SU-DHL-6 (cell line): ENCODE measurements around the gene ESYT2.

ENCODE experiments used
- H2AFZ ChIP-seq: fragments of 200-600 bp; sonication (generic); 2 replicates; pipeline ENCODE4 v1.6.1; 2014; ENCODE audit warnings: low read depth, mild to moderate bottlenecking, moderate library complexity, mixed read lengths, antibody characterized with exemption, low read length; ENCODE audit not compliant: severe bottlenecking
- H3F3A ChIP-seq: fragments of 200-600 bp; shearing (Covaris generic); 2 replicates; pipeline ENCODE4 v1.6.0; 2016; ENCODE audit warnings: antibody characterized with exemption, mild to moderate bottlenecking; ENCODE audit not compliant: insufficient read depth
- H3K27ac ChIP-seq: fragments of 200-600 bp; sonication (generic); 2 replicates; pipeline ENCODE4 v1.5.1; 2016; ENCODE audit warnings: low read depth, mild to moderate bottlenecking, low read length, moderate library complexity, mixed read lengths
- H3K27me3 ChIP-seq: fragments of 200-600 bp; sonication (generic), shearing (Covaris generic); 2 replicates; pipeline ENCODE4 v1.6.0; 2014; ENCODE audit warnings: mild to moderate bottlenecking, low read length
- H3K36me3 ChIP-seq: fragments of 200-600 bp; sonication (generic); 2 replicates; pipeline ENCODE4 v1.6.1; 2014; ENCODE audit warnings: mild to moderate bottlenecking, low read length, mixed read lengths
- H3K4me2 ChIP-seq: fragments of 300-600, 200-600 bp; shearing (Covaris generic), sonication (generic); 2 replicates; pipeline ENCODE4 v1.6.0; 2014; ENCODE audit warnings: low read length, low read depth, mild to moderate bottlenecking; ENCODE audit not compliant: poor library complexity, severe bottlenecking
- H3K4me3 ChIP-seq: fragments of 200-600 bp; sonication (generic); 2 replicates; pipeline ENCODE4 v1.5.1; 2014; ENCODE audit warnings: antibody characterized with exemption, low read length, mild to moderate bottlenecking, mixed read lengths; ENCODE audit not compliant: insufficient read depth, poor library complexity, severe bottlenecking
- H3K79me2 ChIP-seq: fragments of 200-600 bp; sonication (generic); 2 replicates; pipeline ENCODE4 v1.6.1; 2014; ENCODE audit warnings: mild to moderate bottlenecking, low read length, moderate library complexity; ENCODE audit not compliant: insufficient read depth
- H3K9ac ChIP-seq: fragments of 200-600 bp; sonication (generic); 2 replicates; pipeline ENCODE4 v1.7.0; 2014; ENCODE audit warnings: mild to moderate bottlenecking, low read length
- H3K9me2 ChIP-seq: fragments of 200-600 bp; sonication (generic); replicated peaks from 2 replicates; pipeline ENCODE4 v1.6.1; 2014; ENCODE audit warnings: low read length; ENCODE audit not compliant: insufficient read depth
- H3K9me3 ChIP-seq: fragments of 200-600 bp; sonication (generic); 2 replicates; pipeline ENCODE4 v1.6.1; 2014; ENCODE audit warnings: low read length, mixed read lengths; ENCODE audit not compliant: insufficient read depth
- H4K20me1 ChIP-seq: fragments of 200-600 bp; sonication (generic); 2 replicates; pipeline ENCODE4 v1.6.1; 2014; ENCODE audit warnings: low read depth, mild to moderate bottlenecking, antibody characterized with exemption, low read length, moderate library complexity, mixed read lengths
- EZH2phosphoT487 ChIP-seq: fragments of 200-600 bp; sonication (generic), shearing (Covaris generic); conservative IDR thresholded peaks from 2 replicates; pipeline ENCODE4 v1.6.1; 2018; ENCODE audit warnings: mild to moderate bottlenecking, antibody characterized with exemption, low read length, moderate library complexity, mixed read lengths
- TF ChIP-seq, protein P1 (sequence below): fragments of 200-600 bp; sonication (generic); IDR thresholded peaks from one replicate; pipeline ENCODE4 v1.5.1; 2017; ENCODE audit warnings: antibody characterized with exemption, mild to moderate bottlenecking, low read length, moderate library complexity; ENCODE audit not compliant: insufficient read depth, poor library complexity, severe bottlenecking

ESYT2 gene

DNA sequence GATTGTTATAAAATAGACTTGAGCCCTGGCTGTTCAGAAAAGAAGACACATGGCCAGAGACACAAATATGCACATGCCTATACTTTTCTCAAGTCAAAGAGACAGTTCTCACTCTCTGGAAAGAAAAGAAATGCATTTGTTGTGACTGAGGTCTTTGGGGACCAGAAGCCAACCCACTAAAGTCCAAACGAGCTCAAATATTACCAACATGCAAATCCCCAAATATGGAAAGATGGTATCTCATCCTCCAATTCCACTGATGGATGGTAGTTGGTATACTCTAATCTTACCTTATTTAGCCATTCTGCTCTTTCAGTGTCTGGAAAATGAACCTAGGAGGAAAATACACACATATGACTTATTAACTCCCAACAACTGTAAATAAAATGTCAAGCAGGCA, 30.6 kb downstream of the ESYT2 start:
- no peaks in the 10 kb centered on the region for H4K20me1 ChIP-seq

DNA sequence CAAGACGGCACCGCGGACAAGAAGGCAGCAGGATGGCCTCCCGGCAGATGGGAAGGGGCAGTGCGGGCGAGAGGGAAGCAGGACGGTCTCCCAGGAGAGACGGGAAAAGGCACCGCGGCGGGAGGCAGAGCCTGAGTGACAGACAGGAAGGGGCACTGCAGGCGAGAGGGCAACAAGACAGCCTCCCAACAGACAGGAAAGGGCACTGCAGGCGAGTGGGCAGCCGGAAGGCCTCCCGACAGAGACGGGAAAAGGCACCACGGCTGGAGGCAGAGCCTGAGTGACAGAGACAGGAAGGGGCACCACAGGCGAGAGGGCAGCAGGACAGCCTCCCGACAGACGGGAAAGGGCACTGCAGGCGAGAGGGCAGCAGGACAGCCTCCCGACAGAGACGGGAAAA, 32.6 kb downstream of the ESYT2 start:
- Histone ChIP-seq H3K4me2 (no peak overlapping the region), H3K9me3 (no peaks in the 10 kb centered on the region), H4K20me1 (no peaks in the 10 kb centered on the region), H3K79me2 (peaks cover 3% of the 10 kb centered on the region; the same call in 1 of the 2 replicates), H3K27me3 (no peaks in the 10 kb centered on the region), H3K36me3 (no peaks in the 10 kb centered on the region), H3F3A (no peaks in the 10 kb centered on the region), H3K27ac (no peak overlapping the region), H3K9me2 (no peaks in the 10 kb centered on the region), H3K4me3 (no peak overlapping the region), H2AFZ (no peak overlapping the region), H3K9ac (no peak overlapping the region)
- no peak for TF ChIP-seq EZH2phosphoT487
- TF ChIP-seq, protein P1, sequence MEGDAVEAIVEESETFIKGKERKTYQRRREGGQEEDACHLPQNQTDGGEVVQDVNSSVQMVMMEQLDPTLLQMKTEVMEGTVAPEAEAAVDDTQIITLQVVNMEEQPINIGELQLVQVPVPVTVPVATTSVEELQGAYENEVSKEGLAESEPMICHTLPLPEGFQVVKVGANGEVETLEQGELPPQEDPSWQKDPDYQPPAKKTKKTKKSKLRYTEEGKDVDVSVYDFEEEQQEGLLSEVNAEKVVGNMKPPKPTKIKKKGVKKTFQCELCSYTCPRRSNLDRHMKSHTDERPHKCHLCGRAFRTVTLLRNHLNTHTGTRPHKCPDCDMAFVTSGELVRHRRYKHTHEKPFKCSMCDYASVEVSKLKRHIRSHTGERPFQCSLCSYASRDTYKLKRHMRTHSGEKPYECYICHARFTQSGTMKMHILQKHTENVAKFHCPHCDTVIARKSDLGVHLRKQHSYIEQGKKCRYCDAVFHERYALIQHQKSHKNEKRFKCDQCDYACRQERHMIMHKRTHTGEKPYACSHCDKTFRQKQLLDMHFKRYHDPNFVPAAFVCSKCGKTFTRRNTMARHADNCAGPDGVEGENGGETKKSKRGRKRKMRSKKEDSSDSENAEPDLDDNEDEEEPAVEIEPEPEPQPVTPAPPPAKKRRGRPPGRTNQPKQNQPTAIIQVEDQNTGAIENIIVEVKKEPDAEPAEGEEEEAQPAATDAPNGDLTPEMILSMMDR: no peak

More for the DNA sequence above, 30.6 kb downstream of the ESYT2 start:
- H2AFZ ChIP-seq: no peak overlapping the region
- H3K27ac ChIP-seq: no peak overlapping the region
- no peak for TF ChIP-seq EZH2phosphoT487
- TF ChIP-seq, protein P1: no peak
- H3K9me2 ChIP-seq: no peaks in the 10 kb centered on the region
- no peaks in the 10 kb centered on the region for H3K9me3 ChIP-seq
- H3K9ac ChIP-seq: no peak overlapping the region
- H3K4me2 ChIP-seq: no peak overlapping the region
- H3K4me3 ChIP-seq: no peak overlapping the region
- no peaks in the 10 kb centered on the region for H3F3A ChIP-seq
- H3K36me3 ChIP-seq: no peaks in the 10 kb centered on the region
- peaks cover 13% of the 10 kb centered on the region; the same call in 1 of the 2 replicates for H3K79me2 ChIP-seq
- no peaks in the 10 kb centered on the region for H3K27me3 ChIP-seq

- Histone ChIP-seq H2AFZ (no peak overlapping the region), H4K20me1 (no peaks in the 10 kb centered on the region), H3K79me2 (peaks cover 3% of the 10 kb centered on the region; the same call in 1 of the 2 replicates), H3K36me3 (no peaks in the 10 kb centered on the region), H3K9ac (no peak overlapping the region), H3K9me2 (no peaks in the 10 kb centered on the region), H3K4me3 (no peak overlapping the region), H3K4me2 (no peak overlapping the region), H3F3A (no peaks in the 10 kb centered on the region), H3K27ac (no peak overlapping the region), H3K27me3 (no peaks in the 10 kb centered on the region), H3K9me3 (no peaks in the 10 kb centered on the region)
- TF ChIP-seq EZH2phosphoT487: no peak
- TF ChIP-seq, protein P1: no peak
These were observed 34.0 kb downstream of the ESYT2 start for GRCh38 chr7:158795272-158795671.

GRCh38 chr7:158791107-158791506, 38.2 kb downstream of the ESYT2 start:
- H3K4me3 ChIP-seq: no peak overlapping the region
- H2AFZ ChIP-seq: no peak overlapping the region
- H3F3A ChIP-seq: no peaks in the 10 kb centered on the region
- H3K9ac ChIP-seq: no peak overlapping the region
- no peak overlapping the region for H3K27ac ChIP-seq
- H3K4me2 ChIP-seq: no peak overlapping the region
- TF ChIP-seq, protein P1: no peak
- no peak for TF ChIP-seq EZH2phosphoT487
- no peaks in the 10 kb centered on the region for H3K36me3 ChIP-seq
- H3K79me2 ChIP-seq: no peaks in the 10 kb centered on the region
- no peaks in the 10 kb centered on the region for H4K20me1 ChIP-seq
- no peaks in the 10 kb centered on the region for H3K9me2 ChIP-seq
- no peaks in the 10 kb centered on the region for H3K27me3 ChIP-seq
- no peaks in the 10 kb centered on the region for H3K9me3 ChIP-seq
